GM18520 (cell line): ENCODE measurements around the gene SPATA31A1.
"Not testable (repeated sequence)": the region's sequence is repeated elsewhere in the genome, so short reads cannot be mapped to it uniquely, and the experiment has no call there.

Source experiments
- ATAC-seq: cut with Tn5 transposase; IDR thresholded peaks from one replicate; pipeline ENCODE4 v1.9.1; 2021; ENCODE audit not compliant: unreplicated experiment

The SPATA31A1 gene

DNA sequence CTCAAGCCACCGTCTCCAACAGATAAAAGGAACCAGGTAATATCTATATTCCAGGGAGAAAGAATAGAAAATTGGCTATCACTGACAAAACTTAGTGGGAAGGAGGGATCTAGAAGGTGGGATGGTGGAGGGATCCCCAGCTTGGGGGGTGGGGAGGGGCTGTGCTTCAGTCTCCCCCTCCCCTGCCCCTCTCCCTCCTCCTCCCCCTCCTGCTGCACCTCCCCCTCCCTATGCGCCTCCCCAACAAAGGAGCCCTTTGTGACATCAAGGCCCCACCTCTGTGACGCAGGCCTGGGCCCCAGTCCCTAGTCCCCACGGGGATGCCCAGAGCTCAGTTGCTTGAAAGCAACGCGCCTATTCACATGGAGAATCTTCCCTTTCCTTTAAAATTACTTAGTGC, at the start of gene SPATA31A1:
Gene SPATA31A1 (plus strand): TSS at position 301 of the 400 bp plus-strand sequence. CDS start 62 bp downstream, at position 363.
- not testable (repeated sequence) for ATAC-seq

DNA sequence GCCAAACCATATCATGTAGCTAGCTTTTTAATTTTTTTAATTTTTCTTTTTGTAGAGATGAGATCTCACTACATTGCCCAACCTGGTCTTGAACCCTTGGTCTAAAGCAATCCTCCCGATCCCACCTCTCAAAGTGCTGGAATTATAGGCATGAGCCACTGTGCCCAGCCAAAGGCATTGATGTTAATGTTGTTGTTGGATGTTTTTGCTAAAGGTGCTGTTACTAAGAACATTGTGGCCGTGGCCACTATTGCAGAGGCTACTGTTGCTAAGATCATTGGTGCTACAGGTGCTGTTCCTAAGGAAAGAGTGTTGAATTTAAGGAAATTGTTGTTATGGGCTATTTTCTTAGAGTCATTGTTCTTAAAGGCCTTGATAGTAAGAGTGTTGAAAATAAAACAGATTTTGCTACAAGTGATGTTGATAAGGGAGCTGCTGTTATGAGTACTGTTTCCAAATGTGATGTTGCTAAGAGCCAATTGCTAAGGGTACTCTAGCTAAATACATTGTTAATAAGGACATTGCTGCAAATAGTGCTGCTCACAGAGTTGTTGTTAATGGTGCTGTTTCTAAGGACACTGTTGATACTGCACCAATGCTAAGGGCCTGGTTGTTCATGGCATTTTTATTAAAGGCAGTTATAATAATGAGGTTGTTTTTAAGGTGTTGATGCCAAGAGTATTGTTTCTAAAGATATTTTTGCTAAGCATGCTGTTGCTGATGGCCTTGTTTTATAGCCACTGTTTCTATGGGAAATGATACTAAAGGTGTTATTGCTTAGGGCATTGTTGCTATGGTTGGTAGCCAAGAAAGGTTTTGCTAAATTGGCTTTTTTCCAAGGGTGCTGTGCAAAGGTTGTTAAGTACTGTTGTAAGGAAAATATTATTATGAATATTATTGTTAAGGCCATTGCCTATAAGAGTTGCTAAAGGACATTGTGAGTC, 52.1 kb downstream of the SPATA31A1 start:
- ATAC-seq: not testable (repeated sequence)

DNA sequence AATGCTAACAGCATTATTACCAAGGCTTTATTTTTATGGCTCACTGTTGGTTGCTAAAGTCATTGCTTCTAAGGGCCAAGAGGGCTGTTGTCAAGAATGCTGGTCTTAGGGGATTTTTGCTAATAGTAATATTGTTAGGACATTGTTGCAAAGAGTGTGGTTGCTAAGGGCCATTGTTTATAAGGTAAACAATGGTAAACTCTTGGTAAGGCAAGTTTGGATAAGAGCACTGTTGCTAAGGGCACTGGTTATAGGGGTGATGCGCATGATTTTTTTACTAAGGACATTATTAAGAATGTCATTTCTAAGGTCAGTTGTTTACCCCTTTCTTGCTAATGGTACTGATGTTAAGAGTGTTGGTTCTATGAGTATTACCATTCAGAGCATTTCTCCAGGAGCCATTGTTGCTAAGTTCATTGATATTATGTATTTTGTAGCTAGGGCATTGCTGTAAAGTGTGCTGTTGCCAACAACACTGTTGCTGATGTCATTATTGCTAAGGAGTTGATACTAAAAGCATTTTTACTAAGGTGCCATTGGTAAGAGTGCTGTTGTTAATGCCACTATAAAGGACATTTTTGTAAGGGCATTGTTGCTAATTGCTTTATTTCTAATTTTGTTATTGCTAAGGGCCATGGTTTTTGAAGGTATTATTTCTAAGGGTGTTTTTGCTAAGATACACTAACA, 55.9 kb downstream of the SPATA31A1 start:
- not testable (repeated sequence) for ATAC-seq
